ENCODE measurements around the gene KCNK1.
"Not testable (repeated sequence)": the region's sequence is repeated elsewhere in the genome, so short reads cannot be mapped to it uniquely, and the experiment has no call there.

The KCNK1 gene

DNA sequence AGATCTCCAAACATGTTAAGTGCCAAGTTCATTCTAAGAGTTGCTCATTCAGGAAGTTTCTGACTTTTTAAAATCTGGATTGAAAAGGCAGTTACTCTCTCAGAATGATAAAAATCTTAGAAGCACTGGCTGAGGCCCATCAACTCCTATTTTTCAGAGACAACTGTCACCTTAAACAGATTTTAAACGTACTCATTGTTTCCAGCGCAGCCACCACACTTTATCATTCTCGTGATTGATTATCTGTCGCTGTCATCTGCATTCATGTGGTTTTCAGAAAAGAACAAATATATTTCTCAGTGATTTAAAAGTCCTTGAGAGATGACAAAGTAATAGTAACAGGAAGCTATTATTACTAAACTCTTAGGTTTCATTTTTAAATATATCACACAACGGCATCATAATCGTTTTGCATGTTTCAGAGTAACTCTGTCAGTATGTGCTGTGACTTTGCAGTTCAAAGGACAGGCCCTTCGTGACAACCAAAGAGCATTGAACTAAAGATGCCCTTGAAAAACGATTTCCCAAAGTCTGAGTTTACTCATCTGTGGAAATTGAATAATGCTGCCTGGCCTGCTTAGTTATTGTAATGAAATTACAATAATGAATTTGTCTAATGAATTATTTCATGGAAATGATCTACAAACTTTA, 14.9 kb upstream of the KCNK1 start:
- Mint-ChIP-seq H3K4me3 (no peak overlapping the region), H3K27ac (peak overlapping the region; percentile 83), H3K4me1 (ENCODE audit: low read depth) (peaks cover 31% of the 10 kb centered on the region), H3K9me3 (peaks cover 7% of the 10 kb centered on the region), H3K36me3 (ENCODE audit: low read depth) (no peaks in the 10 kb centered on the region), H3K27me3 (peaks cover 13% of the 10 kb centered on the region)
- no peak for DNase-seq

DNA sequence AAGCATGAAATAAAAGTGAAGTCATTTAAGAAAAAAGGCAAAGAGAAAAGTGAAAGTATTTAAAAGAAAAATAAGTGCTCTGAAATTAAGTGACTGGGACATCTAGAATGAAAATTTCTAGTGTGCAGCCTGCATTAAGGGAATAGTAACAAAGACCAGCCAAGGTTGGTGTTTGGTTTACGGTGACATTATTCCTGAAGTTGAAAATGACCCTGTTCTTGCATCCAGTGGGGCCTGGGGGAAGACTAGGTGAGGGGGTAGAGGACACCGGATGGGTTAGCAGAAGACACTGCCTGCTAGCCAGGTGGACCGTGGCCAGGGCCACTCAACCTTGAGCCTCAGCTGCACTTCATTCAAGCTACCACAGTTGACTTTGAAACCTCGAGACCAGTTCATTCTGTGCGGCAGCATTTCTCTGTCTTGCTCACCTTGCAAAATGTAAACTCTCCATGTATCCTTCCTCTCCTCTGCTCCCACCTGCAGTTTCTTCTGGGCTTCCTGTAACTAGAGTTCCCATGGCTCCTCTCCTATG, 14.3 kb upstream of the KCNK1 start:
- DNase-seq: no peak
- H3K9me3 Mint-ChIP-seq: peaks cover 10% of the 10 kb centered on the region
- H3K27me3 Mint-ChIP-seq: peaks cover 13% of the 10 kb centered on the region
- peak overlapping the region; percentile 83 for H3K27ac Mint-ChIP-seq
- H3K4me1 Mint-ChIP-seq (ENCODE audit: low read depth): peaks cover 31% of the 10 kb centered on the region
- H3K4me3 Mint-ChIP-seq: no peak overlapping the region
- no peaks in the 10 kb centered on the region for H3K36me3 Mint-ChIP-seq (ENCODE audit: low read depth)

GRCh38 chr1:233600488-233600887, 13.4 kb upstream of the KCNK1 start:
- H3K9me3 Mint-ChIP-seq: peaks cover 10% of the 10 kb centered on the region
- no peak overlapping the region for H3K27ac Mint-ChIP-seq
- no peak for DNase-seq
- H3K27me3 Mint-ChIP-seq: peaks cover 13% of the 10 kb centered on the region
- H3K36me3 Mint-ChIP-seq (ENCODE audit: low read depth): no peaks in the 10 kb centered on the region
- peaks cover 31% of the 10 kb centered on the region for H3K4me1 Mint-ChIP-seq (ENCODE audit: low read depth)
- H3K4me3 Mint-ChIP-seq: no peak overlapping the region

GRCh38 chr1:233603478-233603877, 10.4 kb upstream of the KCNK1 start:
- DNase-seq: no peak
- Mint-ChIP-seq H3K27me3 (peaks cover 23% of the 10 kb centered on the region), H3K27ac (no peak overlapping the region), H3K9me3 (peaks cover 10% of the 10 kb centered on the region), H3K36me3 (ENCODE audit: low read depth) (no peaks in the 10 kb centered on the region), H3K4me3 (no peak overlapping the region), H3K4me1 (ENCODE audit: low read depth) (peaks cover 18% of the 10 kb centered on the region)

DNA sequence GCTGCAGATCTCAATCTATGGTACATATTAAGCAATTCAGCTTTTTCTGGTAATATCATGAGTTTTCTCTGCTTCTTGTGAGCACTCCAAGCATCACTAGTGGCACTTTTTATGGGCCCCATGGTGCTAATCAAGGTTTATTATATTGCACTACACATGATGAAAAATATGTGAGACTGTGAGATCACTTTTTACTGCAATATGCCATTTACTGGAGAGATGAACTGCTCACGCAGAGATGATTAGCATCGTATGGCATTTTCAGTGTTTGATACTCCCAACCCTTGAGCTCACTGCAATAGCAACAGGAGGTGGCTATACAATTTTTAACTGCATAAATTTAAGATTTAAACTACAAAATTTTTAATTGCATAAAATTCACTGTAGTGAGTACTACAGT, 8.7 kb upstream of the KCNK1 start:
- Mint-ChIP-seq H3K4me3 (no peak overlapping the region), H3K4me1 (ENCODE audit: low read depth) (peaks cover 3% of the 10 kb centered on the region), H3K27me3 (peaks cover 36% of the 10 kb centered on the region), H3K36me3 (ENCODE audit: low read depth) (no peaks in the 10 kb centered on the region), H3K9me3 (peaks cover 8% of the 10 kb centered on the region), H3K27ac (no peak overlapping the region)
- no peak for DNase-seq

- DNase-seq: no peak
- Mint-ChIP-seq H3K4me1 (ENCODE audit: low read depth) (no peaks in the 10 kb centered on the region), H3K27me3 (peaks cover 40% of the 10 kb centered on the region), H3K9me3 (peaks cover 3% of the 10 kb centered on the region), H3K4me3 (no peak overlapping the region), H3K27ac (no peak overlapping the region), H3K36me3 (ENCODE audit: low read depth) (no peaks in the 10 kb centered on the region)
Observed at GRCh38 chr1:233606813-233607212, 7.1 kb upstream of the KCNK1 start.

DNA sequence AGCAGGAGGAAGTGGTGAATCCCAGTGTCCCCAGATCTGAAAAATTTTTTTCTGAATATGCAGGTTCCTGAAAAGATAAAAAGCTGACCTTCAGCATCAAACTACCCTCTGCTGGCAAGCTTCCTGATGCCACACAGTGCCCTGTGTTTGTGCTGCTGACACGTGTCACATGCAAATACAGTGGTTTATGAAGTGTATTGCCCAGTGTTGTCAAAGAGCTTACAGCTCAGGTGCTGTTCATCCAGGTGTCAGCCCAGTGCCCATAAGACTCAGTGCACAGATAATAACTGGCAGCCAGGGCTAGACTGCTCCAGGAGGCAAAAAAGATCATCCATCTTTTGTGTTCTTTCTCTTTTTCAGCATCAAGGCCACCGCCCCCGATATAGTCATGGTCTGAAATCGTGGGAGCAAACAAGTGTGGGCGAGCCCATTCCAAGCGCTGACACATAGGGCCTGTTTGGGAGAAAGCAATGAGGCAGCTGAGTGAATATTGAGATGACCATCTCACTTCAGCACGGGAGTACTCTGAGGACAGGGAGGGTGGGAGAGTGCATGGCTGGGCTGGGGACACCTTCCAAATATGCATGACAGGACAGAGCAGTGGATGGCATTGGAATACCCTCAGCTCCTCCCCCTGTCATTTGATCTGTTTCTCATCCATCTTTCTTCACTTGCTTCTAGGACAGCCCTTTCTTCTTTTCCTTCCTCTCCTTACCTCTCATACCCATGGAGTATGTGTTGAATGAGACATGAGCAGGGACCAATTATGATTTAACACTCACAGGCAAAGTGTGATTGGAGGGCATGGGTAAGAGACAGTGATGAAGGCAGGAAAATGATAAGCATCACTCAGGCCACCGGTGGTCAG, 6.4 kb upstream of the KCNK1 start:
- Mint-ChIP-seq H3K4me3 (no peak overlapping the region), H3K9me3 (peaks cover 3% of the 10 kb centered on the region), H3K36me3 (ENCODE audit: low read depth) (no peaks in the 10 kb centered on the region)

DNA sequence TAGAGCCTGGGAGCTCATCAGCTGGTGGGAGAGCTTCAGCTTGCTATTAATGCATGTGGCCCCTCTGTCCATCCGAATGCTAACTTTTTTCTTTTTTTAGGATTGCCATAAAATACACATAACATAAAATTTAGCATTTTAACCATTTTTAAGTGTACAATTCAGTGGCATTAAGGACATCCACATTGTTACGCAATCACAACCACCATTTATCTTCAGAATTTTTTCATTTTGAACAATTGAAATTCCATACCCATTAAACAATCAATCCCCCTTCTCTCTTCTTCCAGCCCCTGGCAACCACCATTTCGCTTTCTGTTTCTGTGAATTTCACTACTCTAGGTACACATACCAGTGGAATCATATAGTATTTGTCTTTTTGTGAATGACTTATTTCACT, 4.9 kb upstream of the KCNK1 start:
- no peaks in the 10 kb centered on the region for H3K36me3 Mint-ChIP-seq (ENCODE audit: low read depth)
- no peak overlapping the region for H3K27ac Mint-ChIP-seq
- H3K27me3 Mint-ChIP-seq: peaks cover 53% of the 10 kb centered on the region
- DNase-seq: no peak
- no peak overlapping the region for H3K4me3 Mint-ChIP-seq
- peaks cover 3% of the 10 kb centered on the region for H3K9me3 Mint-ChIP-seq
- H3K4me1 Mint-ChIP-seq (ENCODE audit: low read depth): peaks cover 5% of the 10 kb centered on the region

More for the DNA sequence above, 6.4 kb upstream of the KCNK1 start:
- peaks cover 45% of the 10 kb centered on the region for H3K27me3 Mint-ChIP-seq
- H3K27ac Mint-ChIP-seq: no peak overlapping the region
- no peaks in the 10 kb centered on the region for H3K4me1 Mint-ChIP-seq (ENCODE audit: low read depth)
- DNase-seq: no peak

DNA sequence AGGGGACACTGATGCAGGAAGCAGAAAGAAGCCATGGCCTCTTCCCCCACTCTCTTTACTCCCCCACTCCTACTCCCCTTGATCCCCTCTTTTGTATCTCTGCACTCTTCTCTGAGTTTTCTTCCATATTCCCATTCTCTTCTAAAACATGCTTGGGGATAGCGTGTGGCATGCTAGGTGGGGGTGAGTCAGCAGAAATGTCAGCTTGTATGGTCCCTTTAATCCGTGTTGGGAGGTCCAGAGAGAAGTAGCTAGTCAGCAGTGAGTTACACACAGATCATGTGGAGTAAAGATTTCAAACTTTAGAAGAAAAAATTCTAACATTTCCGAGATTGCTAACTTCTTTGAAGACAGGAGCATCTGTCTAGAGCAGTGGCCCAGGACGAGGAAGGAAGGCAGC, 4.0 kb upstream of the KCNK1 start:
- Mint-ChIP-seq H3K9me3 (no peaks in the 10 kb centered on the region), H3K27ac (no peak overlapping the region), H3K27me3 (peaks cover 62% of the 10 kb centered on the region), H3K36me3 (ENCODE audit: low read depth) (no peaks in the 10 kb centered on the region), H3K4me3 (no peak overlapping the region), H3K4me1 (ENCODE audit: low read depth) (peaks cover 9% of the 10 kb centered on the region)
- DNase-seq: no peak

DNA sequence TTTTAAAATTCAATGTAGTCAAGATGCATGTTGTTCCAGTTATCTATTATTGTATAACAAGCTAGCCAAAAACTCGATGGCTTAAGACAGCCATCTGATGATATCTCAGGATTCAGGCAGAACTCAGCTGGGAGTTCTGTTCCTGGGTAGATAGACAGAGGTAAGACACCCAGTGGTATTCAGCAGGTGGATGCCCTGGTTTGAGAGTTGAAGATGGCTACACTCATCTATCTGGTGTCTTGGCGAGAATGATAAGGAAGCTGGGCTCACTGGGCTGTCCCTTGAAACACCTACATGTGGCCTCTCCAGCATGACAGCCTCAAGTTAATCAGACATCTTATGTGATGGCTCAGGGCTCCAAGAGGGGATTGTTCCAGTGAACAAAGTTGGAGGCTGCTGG, 3.3 kb upstream of the KCNK1 start:
- no peak overlapping the region for H3K4me3 Mint-ChIP-seq
- DNase-seq: no peak
- H3K9me3 Mint-ChIP-seq: no peaks in the 10 kb centered on the region
- H3K36me3 Mint-ChIP-seq (ENCODE audit: low read depth): no peaks in the 10 kb centered on the region
- peaks cover 9% of the 10 kb centered on the region for H3K4me1 Mint-ChIP-seq (ENCODE audit: low read depth)
- H3K27me3 Mint-ChIP-seq: peaks cover 69% of the 10 kb centered on the region
- no peak overlapping the region for H3K27ac Mint-ChIP-seq

GRCh38 chr1:233611363-233611762, 2.5 kb upstream of the KCNK1 start:
- not testable (repeated sequence) for DNase-seq; H3K4me3 Mint-ChIP-seq; H3K4me1 Mint-ChIP-seq (ENCODE audit: low read depth); H3K36me3 Mint-ChIP-seq (ENCODE audit: low read depth); H3K9me3 Mint-ChIP-seq; H3K27ac Mint-ChIP-seq
- peaks cover 76% of the 10 kb centered on the region for H3K27me3 Mint-ChIP-seq

DNA sequence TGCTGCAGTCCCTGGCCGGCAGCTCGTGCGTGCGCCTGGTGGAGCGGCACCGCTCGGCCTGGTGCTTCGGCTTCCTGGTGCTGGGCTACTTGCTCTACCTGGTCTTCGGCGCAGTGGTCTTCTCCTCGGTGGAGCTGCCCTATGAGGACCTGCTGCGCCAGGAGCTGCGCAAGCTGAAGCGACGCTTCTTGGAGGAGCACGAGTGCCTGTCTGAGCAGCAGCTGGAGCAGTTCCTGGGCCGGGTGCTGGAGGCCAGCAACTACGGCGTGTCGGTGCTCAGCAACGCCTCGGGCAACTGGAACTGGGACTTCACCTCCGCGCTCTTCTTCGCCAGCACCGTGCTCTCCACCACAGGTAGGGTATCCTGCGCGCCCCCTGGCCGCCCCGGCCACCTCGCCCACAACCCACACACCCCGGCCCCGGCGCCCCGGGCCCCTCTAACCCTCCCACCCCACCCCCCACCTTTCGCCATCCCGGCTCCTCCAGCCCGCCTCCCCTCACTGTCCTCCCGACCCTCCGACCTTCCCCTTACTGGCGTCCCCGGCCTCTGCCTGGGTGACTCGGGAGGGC, 352 bp downstream of the KCNK1 start:
- H3K9me3 Mint-ChIP-seq: no peaks in the 10 kb centered on the region
- H3K27ac Mint-ChIP-seq: no peak overlapping the region
- H3K36me3 Mint-ChIP-seq (ENCODE audit: low read depth): no peaks in the 10 kb centered on the region
- peaks cover 9% of the 10 kb centered on the region for H3K4me1 Mint-ChIP-seq (ENCODE audit: low read depth)
- H3K27me3 Mint-ChIP-seq: peaks cover 80% of the 10 kb centered on the region
- DNase-seq: peak; percentile 32
- H3K4me3 Mint-ChIP-seq: peak overlapping the region; percentile 57

DNA sequence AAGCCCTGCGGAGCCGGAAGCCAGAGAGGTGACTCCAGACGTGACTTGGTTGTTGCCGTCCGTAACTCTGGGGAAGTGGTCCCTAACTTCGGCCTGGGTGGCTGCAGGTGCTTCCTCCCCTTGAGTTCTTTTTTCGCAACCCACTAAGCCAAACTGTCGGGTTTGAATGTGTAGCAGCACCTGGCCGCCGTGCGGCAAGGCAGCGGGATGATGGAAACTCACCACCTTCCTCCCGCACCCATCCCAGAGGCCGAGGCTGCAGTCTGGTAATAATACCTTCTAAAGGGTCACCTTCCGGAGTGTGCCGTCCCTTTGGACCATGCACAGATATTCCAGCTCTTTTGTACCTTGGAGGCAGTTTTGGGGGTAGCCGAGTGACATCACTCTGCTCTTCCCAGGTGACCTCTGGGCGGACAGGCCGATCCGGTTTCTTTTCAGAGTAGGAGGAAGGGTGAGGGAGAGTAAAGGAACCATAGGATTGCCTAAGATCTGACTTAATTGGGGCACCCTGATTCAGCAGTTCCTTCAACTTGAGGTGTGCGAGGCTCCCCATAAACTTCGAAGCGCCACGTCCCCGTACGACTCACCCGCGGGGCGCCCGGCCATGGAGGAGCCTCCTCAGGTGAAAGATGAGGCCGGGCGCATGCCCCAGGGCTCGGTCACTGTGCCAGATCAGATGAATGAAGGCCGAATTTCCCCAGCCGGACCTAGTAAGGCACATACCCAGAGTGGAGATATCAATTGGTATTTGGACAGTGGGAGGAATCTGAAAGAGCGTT, 1.0 kb downstream of the KCNK1 start:
- no peak for DNase-seq
- Mint-ChIP-seq H3K27ac (no peak overlapping the region), H3K9me3 (no peaks in the 10 kb centered on the region), H3K36me3 (ENCODE audit: low read depth) (no peaks in the 10 kb centered on the region), H3K27me3 (peaks cover 78% of the 10 kb centered on the region), H3K4me1 (ENCODE audit: low read depth) (peaks cover 9% of the 10 kb centered on the region), H3K4me3 (peak overlapping the region; percentile 57)

GRCh38 chr1:233615571-233615970, 1.7 kb downstream of the KCNK1 start:
- Mint-ChIP-seq H3K36me3 (ENCODE audit: low read depth) (no peaks in the 10 kb centered on the region), H3K4me1 (ENCODE audit: low read depth) (peaks cover 9% of the 10 kb centered on the region)

More at GRCh38 chr1:233615571-233615970, 1.7 kb downstream of the KCNK1 start:
- Mint-ChIP-seq H3K27me3 (peaks cover 74% of the 10 kb centered on the region), H3K4me3 (peak overlapping the region; percentile 57), H3K9me3 (no peaks in the 10 kb centered on the region), H3K27ac (no peak overlapping the region)
- DNase-seq: no peak

Measured in activated T-cell treated with anti-CD3 and anti-CD28 coated beads, Interleukin-2, amount 50 U/mL, for 24 hours (primary cell).